Embryonic facial prominence (tissue), 1 donor: Measurements from ENCODE around the gene TCHH.
A peak's percentile ranks its signal among the peaks of the same experiment; 100 is the strongest.
"Not testable (repeated sequence)": the region's sequence is repeated elsewhere in the genome, so short reads cannot be mapped to it uniquely, and the experiment has no call there.

Experiments
- DNase-seq: peaks from one replicate; pipeline ENCODE4 v3.0.0-alpha.2; 2016; ENCODE audit errors: extremely low spot score

Gene TCHH, protein sequence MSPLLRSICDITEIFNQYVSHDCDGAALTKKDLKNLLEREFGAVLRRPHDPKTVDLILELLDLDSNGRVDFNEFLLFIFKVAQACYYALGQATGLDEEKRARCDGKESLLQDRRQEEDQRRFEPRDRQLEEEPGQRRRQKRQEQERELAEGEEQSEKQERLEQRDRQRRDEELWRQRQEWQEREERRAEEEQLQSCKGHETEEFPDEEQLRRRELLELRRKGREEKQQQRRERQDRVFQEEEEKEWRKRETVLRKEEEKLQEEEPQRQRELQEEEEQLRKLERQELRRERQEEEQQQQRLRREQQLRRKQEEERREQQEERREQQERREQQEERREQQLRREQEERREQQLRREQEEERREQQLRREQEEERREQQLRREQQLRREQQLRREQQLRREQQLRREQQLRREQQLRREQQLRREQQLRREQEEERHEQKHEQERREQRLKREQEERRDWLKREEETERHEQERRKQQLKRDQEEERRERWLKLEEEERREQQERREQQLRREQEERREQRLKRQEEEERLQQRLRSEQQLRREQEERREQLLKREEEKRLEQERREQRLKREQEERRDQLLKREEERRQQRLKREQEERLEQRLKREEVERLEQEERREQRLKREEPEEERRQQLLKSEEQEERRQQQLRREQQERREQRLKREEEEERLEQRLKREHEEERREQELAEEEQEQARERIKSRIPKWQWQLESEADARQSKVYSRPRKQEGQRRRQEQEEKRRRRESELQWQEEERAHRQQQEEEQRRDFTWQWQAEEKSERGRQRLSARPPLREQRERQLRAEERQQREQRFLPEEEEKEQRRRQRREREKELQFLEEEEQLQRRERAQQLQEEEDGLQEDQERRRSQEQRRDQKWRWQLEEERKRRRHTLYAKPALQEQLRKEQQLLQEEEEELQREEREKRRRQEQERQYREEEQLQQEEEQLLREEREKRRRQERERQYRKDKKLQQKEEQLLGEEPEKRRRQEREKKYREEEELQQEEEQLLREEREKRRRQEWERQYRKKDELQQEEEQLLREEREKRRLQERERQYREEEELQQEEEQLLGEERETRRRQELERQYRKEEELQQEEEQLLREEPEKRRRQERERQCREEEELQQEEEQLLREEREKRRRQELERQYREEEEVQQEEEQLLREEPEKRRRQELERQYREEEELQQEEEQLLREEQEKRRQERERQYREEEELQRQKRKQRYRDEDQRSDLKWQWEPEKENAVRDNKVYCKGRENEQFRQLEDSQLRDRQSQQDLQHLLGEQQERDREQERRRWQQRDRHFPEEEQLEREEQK (N-terminal part only)

DNA sequence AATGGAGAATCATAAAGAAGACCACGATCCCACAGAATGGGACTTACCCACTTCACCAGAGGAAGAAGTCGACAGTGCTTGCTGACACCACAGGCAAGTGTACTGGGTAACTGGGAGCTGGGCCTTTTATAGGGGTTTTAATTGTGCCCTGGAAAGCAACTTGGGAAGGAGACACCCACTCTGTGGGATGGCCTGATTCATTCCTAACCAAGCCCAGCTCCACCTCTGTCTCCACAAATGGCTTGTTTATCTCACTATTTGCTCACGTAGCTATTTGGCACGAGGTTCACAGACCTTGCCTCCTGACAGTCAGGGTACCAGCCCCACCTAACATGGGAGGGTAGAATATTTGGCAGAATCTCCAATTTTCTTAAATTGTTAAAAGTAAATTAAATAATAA, at the start of gene TCHH:
TCHH (minus strand) TSS at position 101 of the 400 bp plus-strand sequence. CDS start 1,364 bp downstream, outside the sequence.
- DNase-seq, result no peak

DNA sequence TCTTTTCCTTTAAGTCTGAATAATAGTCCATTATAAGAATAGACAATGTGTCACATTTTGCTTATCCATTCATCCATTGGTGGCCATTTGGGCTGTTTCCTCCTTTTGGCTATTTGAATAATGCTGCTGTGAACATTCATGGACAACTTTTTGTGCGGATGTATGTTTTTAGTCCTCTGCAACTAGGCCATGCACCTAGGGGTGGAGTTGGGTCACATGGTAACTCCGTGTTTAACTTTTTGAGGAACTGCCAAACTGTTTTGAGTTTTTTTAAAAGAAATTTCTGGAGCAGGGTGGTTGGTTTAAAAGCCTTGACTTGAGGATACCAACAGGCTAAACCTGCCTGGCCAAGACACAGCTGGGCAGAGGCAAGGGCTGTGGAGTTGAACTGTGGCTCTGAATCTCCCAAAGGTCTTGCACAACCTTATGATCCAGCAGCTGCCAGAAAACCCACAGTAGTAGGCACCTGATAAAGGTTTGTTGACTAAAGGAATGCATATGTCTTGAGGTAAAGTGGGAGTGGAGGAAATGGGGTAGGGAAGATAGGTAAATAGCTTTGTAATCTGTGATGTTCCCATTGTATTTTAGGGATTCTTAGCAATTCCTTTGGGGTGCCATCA, 49.4 kb upstream of the TCHH start:
- DNase-seq, result no peak

DNA sequence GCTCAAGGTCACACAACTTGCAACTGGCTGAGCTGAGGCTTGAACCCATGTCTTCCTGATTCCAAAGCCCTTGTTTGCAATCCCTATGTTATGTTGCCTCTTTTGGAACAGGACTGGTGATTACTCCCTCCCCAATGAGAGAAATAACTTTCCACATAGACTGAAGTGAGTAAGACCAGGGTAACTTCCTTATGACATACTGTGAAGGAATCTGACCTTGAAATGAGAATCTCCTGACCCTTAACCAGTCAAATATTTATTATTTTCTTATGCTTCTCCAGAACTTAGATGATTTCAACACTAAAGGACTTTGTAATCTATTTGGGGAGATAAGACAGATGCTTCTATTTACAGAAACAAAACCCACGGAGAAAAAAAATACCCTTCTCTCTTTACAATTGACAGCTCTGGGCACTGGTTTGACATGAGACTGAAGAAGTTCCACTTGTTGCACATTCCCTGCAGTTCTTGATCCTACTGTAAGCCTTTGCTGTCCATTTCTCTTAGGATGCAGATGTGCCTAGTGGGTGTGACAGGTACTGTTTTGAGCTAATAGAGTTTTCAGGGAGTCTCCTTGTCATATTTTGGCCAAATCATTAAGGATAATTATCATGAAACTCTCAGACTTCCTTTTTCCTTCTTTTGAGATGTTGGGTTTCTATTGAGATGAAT, 47.7 kb upstream of the TCHH start:
- DNase-seq, result no peak

DNA sequence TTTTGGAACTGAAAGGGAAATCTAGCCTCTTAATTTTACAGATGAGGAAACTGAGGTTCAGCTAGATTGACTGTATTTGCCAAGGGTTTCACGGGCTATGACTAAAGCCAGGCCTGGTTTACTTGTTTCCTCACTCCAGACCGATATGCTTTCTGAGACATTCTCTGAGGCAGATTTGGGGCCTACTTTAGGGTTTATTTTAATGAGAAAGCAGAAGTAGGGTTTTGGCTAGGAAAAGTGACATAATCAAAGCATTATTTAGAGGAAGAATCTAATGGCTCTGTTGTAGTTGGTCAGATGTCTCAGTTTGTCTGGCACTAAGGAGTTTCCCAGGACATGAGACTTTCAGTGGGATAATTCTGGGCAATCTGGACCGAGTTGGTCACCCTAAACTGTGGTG, 45.3 kb upstream of the TCHH start:
- no peak for DNase-seq

DNA sequence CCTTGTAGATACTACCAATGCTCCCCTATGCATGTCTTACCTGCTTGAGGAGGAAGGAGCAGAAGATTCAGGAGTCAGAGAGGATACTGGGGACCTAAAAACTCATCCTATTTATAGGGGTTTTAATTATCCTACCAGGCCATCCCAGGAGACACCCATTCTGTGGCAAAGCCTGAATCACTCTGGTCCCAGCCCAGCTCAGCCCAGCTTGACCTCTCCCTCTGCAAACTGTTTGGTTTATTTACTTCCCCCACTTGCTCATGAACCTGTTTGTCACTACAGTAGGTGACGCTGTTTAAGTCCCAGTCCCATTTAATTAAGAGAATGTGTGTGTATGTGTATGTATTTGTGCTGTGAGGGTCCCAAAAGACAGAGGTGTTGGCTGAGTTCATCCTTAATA, 43.9 kb upstream of the TCHH start, which contains the start of gene RPTN:
RPTN (minus strand) TSS at position 85 of the 400 bp plus-strand sequence. CDS start 1,339 bp downstream, outside the sequence.
- no peak for DNase-seq

DNA sequence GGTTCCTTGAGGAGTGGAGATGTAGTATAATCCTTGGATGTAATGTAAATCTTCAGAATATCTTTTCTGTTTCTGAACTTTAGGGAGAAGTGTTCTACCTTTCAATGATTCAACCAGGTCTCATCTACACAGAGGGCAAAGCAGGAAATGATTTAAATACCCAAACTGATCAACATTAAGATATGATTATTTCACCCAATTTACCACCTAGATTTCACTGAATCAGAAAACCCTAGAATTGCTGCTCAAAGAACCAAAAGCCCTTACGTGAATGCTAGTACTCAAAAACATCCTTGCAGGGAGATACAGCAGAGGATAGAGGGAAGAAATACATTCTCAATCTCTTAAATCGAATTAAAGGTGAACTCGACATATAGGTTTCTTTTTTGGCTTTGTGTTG, 38.8 kb upstream of the TCHH start:
- DNase-seq, result no peak

DNA sequence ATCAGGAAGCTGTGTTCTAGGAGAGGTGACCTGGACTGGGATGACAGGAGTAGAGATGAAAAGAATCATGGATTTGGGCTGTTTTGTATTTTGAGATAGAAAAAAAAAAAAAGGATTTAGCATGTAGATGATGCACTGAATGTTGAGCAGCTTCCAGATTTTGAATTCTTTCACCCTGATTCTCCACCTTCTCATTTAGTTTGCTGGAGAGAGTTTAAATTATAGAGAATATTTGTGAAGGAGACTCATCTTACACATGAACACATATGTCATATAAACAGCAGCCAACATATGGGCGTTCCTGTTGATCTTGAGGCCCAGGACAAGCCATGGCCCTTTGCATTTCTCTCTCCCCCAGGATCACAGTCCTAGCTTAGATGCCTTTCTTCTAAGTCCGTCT, 36.4 kb upstream of the TCHH start:
- no peak for DNase-seq

DNA sequence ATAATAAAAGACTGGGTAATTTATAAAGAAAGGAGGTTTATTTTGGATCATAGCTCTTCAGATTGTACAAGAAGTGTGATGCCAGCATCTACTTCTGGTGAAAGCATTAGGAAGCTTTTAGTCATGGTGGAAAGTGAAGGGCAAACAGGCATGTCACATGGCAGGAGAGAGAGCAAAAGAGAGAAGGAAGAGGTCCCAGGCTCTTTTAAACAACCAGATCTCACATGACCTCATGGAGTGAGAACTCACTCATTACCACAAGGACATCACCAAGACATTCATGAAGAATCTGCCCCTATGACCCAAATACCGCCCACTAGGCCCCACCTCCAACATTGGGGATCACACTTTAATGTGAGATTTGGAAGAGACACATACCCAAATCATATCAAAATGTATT, 33.7 kb upstream of the TCHH start:
- DNase-seq, result no peak

DNA sequence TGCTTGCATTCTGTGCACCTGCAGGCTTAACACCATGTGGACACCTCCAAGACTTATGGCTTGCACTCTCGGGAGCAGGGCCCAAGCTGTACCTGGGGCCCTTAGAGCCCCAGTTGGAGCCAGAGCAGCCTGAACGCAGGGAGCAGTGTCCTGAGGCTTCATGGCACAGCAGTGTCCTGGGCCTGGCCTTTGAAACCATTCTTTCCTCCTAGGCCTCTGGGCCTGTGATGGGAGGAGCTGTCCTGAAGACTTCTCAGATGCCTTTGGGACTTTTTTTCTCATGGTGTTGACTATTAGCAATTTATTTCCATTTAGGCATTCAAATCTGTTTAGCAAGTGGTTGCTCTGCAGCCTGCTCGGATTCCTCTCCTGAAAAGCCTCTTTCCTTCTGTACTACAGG, 32.8 kb upstream of the TCHH start:
- DNase-seq, result no peak

DNA sequence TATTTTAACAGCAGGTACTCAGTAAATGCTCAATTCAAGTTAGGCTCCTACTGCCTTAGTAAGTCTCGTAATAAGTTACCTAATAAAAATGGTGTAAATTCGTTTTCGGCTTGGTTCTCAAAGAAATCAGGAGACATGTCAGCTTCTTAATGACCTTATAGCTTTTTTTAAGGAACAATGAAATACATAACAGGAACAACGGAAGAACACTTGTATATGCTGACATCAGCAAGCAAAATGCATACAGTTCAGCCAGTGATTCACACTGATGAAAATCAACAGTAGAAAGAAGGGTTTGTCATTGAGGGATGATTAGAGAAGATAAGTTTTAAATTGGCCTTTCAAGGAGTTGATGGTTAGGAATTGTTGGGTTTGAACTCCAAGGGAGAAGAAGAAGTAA, 30.5 kb upstream of the TCHH start:
- no peak for DNase-seq

DNA sequence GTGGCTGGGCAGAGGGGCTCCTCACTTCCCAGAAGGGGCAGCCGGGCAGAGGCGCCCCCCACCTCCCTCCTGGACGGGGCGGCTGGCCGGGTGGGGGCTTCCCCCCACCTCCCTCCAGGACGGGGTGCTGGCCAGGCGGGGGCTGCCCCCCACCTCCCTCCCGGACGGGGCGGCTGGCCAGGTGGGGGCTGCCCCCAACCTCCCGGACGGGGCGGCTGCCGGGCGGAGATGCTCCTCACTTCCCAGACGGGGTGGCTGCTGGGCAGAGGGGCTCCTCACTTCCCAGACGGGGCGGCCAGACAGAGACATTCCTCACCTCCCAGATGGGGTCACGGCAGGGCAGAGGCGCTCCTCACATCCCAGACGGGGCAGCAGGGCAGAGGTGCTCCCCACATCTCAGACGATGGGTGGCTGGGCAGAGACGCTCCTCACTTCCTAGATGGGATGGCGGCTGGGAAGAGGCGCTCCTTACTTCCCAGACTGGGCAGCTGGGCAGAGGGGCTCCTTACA, 29.5 kb upstream of the TCHH start:
- DNase-seq, result not testable (repeated sequence)

DNA sequence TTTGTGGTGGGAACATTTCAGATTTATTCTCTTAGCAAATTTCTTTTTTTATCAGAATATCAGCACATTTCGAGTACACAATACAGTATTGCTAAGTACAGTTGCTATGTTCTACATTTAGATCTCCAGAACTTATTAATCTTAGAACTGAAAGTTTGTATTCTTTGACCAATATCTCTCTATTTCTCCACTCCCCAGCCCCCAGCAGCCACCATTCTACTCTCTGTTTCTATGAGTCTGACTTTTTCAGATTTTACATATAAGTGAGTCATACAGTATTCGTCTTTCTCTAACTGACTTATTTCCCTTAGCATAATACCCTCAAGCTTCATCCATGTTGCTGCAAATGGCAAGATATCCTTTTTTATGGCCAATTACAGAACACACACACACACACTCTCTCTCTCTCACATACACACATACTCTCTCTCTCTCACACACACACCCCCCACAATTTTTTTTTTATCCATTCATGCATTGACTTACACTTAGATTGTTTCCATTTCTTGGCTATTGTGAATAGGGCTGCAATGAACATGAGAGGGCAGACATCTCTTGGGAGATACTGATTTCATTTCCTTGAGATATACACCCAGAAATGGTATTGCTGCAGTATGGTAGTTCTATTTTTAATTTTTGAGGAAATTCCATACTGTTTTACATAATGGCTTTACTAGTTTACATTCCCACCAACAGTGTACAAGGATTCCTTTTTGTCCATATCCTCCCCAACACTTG, 28.1 kb upstream of the TCHH start:
- DNase-seq, result no peak

DNA sequence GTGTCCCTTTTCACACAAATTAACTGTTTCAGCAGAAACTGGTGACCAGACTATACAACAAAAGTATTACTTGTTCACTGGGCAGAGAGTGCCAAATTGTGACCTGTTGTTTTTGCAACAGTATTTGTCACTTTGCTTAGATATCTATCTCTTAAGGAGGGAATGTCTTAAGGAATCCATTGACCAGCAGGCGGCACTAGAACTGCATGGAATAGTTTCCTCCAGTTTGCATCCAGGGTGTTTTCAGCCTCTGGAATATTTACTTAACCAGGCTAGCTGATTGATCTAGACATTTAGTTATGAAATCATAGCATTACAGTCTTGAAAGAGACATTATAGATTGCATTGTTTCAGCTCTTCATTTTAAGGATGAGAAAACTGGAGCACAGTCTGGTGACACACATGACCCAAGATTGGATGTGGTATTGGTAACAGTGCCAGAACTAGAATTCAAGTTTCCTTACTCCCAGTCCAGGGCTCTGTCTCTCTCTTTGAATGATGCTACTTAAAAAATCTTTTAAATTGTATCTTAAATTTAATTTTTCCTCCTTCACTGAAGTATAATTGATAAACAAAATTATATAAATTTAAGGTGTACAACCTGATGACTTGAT, 26.8 kb upstream of the TCHH start:
- DNase-seq, result peak; percentile 25

DNA sequence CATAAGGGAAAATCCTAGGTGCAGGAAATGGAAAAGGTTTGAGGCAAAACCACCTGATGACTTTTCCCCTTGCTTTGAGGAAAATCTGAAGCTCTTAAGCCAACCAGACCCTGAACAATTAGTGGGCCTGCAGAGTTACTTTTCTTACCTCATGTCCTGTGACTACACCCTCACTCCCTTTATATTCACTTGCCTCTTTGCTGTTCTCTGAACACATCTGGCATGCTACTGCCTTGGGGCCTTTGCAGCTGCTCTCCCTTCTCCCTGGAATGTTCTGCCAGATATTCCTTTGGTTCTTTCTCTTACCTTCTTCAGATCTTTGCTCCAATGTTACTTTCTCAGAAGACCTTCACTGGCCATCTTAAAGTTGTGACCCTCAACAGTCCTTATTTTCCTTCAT, 22.0 kb upstream of the TCHH start:
- DNase-seq, result no peak

DNA sequence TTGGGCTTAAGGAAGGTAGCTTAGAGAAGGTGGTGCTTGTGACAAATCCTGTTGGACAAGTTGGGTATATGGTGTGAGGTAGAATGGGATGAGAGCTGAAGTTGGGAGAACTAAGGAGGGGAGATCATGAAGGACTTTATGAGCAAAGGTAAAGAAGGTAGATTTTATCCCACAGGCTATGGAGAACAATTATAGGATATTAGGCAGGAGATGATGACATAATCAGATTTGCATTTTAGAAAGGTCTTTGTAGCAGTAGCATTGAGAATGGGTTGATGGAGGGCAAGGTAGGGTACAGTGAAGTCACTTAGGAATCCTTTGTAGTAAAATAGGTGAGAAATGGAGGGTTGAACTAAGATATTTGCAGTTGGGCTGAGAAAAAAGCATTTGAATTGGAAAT, 14.9 kb upstream of the TCHH start:
- DNase-seq, result no peak

DNA sequence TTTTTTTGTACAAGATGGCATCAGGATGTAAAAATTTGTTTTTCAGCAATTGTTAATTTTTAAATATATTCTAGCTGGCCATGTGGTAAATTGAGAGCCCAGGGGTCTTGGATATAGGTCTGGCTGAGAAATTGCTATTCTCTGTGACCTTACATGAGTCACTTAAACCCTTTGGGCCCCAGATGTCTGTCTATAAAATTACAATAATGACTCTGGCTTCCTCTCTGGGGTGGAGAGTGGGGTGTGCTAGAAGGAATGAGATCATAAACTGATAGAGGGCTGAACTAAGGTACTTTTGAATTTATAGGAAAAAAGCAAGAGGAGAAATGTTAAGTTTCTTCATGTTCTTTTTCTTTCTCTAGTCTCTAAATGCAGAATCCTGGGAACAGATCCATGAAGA, 12.4 kb upstream of the TCHH start:
- DNase-seq, result no peak

DNA sequence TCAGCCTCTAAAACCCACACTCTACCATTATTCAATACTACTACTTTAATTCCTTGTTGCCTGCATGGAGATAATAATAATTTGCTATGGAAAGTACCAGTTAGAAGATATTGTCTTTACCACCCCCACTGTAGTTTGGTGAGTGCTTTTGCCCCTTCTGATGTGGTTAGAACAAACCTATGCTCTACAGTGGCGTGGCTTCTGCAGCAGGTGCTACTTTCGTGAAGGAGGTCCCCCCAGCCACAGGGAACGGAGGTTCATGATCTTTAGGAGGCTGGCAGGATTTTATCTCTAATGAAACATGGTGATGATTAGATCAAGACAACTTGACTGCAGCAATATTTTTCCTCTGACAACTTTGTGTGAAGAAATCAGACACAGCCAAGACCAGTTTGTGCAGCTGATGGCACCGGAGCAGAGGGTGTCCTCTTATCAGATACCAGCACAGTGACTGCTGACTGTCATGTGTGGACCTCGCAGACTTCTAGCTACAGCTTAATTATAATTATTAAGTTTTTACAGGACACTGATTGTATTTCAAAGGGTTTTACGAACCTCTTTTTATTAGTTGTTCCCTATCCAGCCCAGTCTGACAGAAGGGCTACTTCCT, 10.7 kb upstream of the TCHH start:
- no peak for DNase-seq

DNA sequence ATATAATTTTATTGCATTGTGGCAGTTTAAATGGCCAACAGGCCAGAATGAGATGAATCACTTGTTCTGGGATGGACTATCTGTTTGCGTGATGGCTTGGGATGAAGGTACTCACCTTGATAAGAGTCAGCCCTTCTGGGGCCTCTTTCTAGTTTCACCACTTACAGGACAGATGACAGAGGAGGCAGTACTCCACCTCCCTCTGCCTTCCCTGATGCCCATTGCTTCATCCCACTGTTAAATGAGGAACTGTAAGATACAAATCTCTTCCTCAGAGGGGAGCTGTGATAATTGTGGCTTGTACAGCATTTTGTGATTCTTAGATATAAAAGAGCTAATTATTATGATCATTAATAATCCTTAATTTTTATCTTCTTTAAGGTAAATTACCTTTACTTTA, 3.7 kb upstream of the TCHH start:
- DNase-seq, result no peak

DNA sequence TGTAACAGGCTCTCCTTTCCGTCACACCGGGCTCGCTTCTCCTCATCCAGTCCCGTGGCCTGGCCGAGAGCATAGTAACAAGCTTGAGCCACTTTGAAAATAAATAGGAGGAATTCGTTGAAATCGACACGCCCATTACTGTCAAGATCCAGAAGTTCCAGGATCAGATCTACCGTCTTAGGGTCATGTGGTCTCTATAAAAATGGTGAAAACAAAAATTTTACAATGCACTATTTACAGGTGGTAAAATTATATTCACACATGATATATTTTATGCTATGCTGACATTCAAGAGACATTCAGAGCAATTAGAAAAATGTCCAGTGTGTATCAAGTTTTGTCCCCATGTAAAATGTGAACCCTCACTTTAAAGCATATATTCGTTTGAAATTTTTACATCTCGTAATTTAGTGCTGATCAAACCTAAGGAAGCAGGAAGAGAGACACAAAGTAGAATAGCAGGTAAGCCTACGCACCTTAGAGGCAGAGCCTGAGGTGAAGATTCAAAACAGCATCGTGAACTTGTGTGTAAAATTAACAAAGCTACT, 2.3 kb downstream of the TCHH start:
- DNase-seq, result no peak
